ENCODE results near the gene CA11.

CA11 gene

GRCh38 chr19:48627201-48627864, 18.7 kb downstream of the CA11 start:
- no peak overlapping the region for H3K4me3 ChIP-seq (ENCODE audit: low read depth, low read length)
- no peak for TF ChIP-seq CTCF (conservative IDR thresholded peaks at IDR 0.05; ENCODE audit: low read depth, low read length)
- no peak for DNase-seq (ENCODE audit: low read depth)

GRCh38 chr19:48625891-48626327, 20.1 kb downstream of the CA11 start:
- no peak for DNase-seq (ENCODE audit: low read depth)
- TF ChIP-seq CTCF (conservative IDR thresholded peaks at IDR 0.05; ENCODE audit: low read depth, low read length): no peak
- H3K4me3 ChIP-seq (ENCODE audit: low read depth, low read length): no peak overlapping the region

GRCh38 chr19:48624791-48625723, 20.9 kb downstream of the CA11 start:
- DNase-seq (ENCODE audit: low read depth): no peak
- peak overlapping the region; percentile 70 for H3K4me3 ChIP-seq (ENCODE audit: low read depth, low read length)
- TF ChIP-seq CTCF (conservative IDR thresholded peaks at IDR 0.05; ENCODE audit: low read depth, low read length): no peak

- peak; percentile 99 for DNase-seq (ENCODE audit: low read depth)
- peak overlapping the region; percentile 70 for H3K4me3 ChIP-seq (ENCODE audit: low read depth, low read length)
- TF ChIP-seq CTCF (conservative IDR thresholded peaks at IDR 0.05; ENCODE audit: low read depth, low read length): no peak
Observed at GRCh38 chr19:48624067-48624594, 21.9 kb downstream of the CA11 start.

- no peak for TF ChIP-seq CTCF (conservative IDR thresholded peaks at IDR 0.05; ENCODE audit: low read depth, low read length)
- DNase-seq (ENCODE audit: low read depth): no peak
- peak overlapping the region; percentile 50 for H3K4me3 ChIP-seq (ENCODE audit: low read depth, low read length)
Observed at GRCh38 chr19:48623556-48624066, 22.4 kb downstream of the CA11 start.

- no peak for DNase-seq (ENCODE audit: low read depth)
- TF ChIP-seq CTCF (conservative IDR thresholded peaks at IDR 0.05; ENCODE audit: low read depth, low read length): peak; percentile 2
- peak overlapping the region; percentile 99 for H3K4me3 ChIP-seq (ENCODE audit: low read depth, low read length)
Observed at GRCh38 chr19:48619692-48620585, 26.0 kb downstream of the CA11 start.

All from choroid plexus epithelial cell (primary cell).